Cardiac fibroblast (primary cell): Measurements from ENCODE around the gene RPL3.
A peak's percentile ranks its signal among the peaks of the same experiment; 100 is the strongest.

Experiments used
- DNase-seq, 2 donors: peaks; one replicate each; pipeline versions ENCODE4 v3.0.0 to v3.0.0-alpha.2; 2010; ENCODE audit warnings: low read depth in 2 of 2
- H3K4me3 ChIP-seq, 2 donors: replicated peaks in 1 of 2; 1 replicate in 1 of 2; 2 replicates in 1 of 2; pipeline ENCODE4 v1.5.1; 2011; ENCODE audit warnings: low read depth in 2 of 2, low read length in 2 of 2, mild to moderate bottlenecking in 2 of 2, moderate library complexity in 1 of 2
- TF ChIP-seq, protein P1 (sequence below): IDR thresholded peaks from one replicate; pipeline ENCODE4 v1.5.1; 2011; ENCODE audit warnings: low read depth, mild to moderate bottlenecking, low read length, inconsistent platforms

RPL3 gene

DNA sequence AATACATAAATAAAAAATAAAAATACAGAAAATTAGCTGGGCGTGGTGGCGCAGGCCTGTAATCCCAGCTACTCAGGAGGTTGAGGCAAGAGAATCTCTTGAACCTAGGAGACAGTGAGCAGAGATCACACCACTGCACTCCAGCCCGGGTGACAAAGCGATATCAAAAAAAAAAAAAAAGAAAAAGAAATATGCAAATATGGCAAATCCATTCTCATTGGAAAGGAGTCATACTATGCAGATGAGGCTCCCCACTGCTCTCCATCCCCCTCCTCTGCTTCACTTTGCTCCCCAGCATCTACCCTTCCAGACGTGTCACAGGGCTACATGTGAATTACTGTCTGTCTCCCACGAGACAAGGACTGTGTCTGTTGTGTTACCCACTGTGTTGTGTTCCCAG, 38.3 kb downstream of the RPL3 start:
- DNase-seq: no peak
- TF ChIP-seq, protein P1, sequence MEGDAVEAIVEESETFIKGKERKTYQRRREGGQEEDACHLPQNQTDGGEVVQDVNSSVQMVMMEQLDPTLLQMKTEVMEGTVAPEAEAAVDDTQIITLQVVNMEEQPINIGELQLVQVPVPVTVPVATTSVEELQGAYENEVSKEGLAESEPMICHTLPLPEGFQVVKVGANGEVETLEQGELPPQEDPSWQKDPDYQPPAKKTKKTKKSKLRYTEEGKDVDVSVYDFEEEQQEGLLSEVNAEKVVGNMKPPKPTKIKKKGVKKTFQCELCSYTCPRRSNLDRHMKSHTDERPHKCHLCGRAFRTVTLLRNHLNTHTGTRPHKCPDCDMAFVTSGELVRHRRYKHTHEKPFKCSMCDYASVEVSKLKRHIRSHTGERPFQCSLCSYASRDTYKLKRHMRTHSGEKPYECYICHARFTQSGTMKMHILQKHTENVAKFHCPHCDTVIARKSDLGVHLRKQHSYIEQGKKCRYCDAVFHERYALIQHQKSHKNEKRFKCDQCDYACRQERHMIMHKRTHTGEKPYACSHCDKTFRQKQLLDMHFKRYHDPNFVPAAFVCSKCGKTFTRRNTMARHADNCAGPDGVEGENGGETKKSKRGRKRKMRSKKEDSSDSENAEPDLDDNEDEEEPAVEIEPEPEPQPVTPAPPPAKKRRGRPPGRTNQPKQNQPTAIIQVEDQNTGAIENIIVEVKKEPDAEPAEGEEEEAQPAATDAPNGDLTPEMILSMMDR: no peak
- H3K4me3 ChIP-seq: no peak overlapping the region

DNA sequence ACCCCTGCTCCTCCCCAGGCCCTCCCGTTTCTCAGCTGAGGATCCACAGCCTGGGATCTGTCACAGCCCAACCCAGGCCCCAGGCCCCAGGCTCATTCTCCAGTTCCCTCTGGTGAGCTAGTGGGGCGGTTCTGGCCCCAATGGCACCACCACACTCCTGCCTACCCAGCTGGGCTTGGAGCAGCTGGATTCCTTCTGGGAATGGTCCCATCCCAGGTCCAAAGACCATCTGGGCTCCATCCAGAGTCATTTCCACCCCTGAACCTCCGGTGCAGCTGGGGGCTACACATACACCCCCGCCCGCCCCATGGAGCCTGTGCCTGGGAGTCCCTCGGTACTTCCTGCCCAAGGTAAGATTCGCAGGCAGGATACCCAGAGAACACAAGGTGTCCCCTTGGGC, 39.2 kb downstream of the RPL3 start:
- TF ChIP-seq, protein P1: no peak
- no peak for DNase-seq
- no peak overlapping the region for H3K4me3 ChIP-seq

DNA sequence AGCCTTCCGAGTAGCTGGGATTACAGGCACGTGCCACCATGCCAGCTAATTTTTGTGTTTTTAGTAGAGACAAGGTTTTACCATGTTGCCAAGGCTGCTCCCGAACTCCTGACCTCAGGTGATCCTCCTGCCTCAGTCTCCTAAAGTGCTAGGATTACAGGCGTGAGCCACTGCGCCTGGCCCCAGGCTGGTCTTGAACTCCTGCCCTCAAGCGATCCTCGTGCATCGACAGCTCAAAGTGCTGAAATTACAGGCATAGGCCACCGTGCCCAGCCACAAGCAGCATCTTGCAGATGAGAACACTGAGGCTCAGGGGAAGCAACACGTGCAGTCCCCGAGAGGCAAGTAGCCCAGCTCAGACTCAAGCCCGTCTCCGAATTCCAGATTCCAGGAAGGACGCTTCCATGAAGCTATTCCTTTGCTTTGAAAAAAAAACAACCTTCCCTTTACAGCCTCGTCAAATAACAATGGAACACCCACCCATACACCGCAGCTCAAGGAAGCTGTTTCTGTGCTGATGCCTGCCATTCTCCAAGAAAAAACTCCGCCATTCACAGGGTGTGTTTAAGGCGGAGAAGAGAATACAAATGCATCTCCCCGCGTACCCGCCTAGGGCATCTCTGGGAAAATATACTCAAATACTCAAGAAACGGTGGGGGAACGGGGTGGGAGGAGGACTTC, 40.1 kb downstream of the RPL3 start:
- DNase-seq: no peak
- TF ChIP-seq, protein P1: no peak
- H3K4me3 ChIP-seq: no peak overlapping the region

DNA sequence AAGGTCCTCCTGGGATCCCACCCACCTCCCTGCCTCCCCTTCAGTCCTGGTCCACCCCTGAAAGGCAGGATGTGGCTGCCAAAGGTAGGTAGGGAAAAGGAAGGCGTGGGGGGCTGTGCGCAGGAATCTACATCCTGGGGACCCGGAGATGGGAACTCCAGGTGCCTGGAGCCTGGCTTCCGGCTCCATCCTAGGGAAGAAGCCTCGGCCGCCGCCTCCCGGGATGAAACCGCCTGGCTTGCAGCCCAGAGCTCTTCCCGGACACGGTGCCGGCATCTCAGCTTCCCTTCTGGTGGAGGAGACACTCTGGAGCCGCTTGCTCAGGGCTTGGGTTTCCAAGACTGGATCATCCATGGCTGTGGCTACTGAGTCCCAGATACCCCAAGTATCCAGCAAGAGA, 41.4 kb downstream of the RPL3 start:
- TF ChIP-seq, protein P1: no peak
- peak; percentile 43 to 56 for DNase-seq
- no peak overlapping the region for H3K4me3 ChIP-seq

DNA sequence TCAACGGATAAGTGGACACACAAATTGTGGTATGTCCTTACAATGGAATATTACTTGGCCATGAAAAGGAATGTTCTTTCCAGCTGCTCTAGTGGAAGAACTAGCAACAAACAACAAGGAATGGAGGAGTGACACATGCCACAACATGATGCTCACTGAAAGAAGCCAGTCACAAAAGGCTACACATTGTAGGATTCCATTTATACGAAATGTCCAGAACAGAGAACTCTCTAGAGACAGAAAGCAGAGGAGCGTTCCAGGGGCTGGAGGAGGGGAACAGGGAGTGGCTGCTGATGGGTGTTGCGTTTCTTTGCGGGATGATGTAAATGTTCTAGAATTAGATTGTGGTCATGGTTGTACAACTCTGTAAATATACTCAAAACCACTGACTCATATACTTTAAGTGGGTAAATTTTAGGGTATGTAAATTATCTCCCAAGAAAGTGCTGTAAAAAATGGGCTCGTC, 42.2 kb downstream of the RPL3 start:
- no peak overlapping the region for H3K4me3 ChIP-seq
- peak; percentile 57 to 90 for DNase-seq
- TF ChIP-seq, protein P1: no peak

DNA sequence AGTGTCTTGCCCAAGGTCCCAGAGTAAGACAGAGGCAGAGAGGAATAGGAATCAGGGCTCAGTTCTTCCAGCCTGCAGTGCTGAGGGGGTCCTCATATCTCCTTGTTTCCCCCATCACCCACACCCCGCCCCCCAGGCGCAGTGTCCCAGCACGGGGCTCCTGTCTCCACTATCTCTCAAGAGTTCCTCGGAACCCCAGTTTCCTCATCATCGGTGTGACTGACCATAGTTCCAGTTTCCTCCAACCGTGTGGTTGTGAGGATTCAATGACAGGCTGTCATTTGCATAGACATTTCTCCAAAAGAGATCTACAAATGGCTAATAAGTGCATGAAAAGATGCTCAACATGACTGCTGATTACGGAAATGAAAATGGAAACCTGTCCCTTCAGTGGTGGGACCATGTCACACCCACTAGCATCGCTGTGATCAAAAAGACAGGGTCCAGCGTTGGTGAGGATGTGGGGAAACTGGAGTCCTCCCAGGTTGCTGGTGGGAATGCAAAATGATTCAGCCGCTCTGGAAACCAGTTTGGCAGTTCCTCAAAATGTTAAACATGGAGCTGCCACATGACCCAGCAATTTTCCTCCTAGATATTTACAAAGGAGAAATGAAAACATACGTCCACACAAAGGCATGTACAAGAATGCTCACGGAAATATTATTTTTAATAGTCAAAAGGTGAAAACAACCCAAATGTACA, 42.8 kb downstream of the RPL3 start:
- no peak overlapping the region for H3K4me3 ChIP-seq
- no peak for DNase-seq
- TF ChIP-seq, protein P1: no peak
